ENCODE data around the gene USP17L29. TPM values are rescaled to one million over a fixed set of nuclear protein-coding genes. Genes with fewer than 3 reads are reported as not detected.
"Not testable (repeated sequence)": the region's sequence is repeated elsewhere in the genome, so short reads cannot be mapped to it uniquely, and the experiment has no call there.

The USP17L29 gene
- total and polyA plus RNA-seq, 2 donors (not counting 1 experiment from before 2014, with no cell fraction given): not detected

- Histone ChIP-seq H3K4me3 (replicated peaks in 1 of 4; ENCODE audit: control extremely low read depth in 1 of 4, insufficient read depth in 1 of 4, low read depth in 3 of 4, low read length in 4 of 4) (no peak overlapping the region), H3K36me3 (ENCODE audit: control insufficient read depth, insufficient read depth, low read length) (no peaks in the 10 kb centered on the region), H3K4me1 (ENCODE audit: control insufficient read depth, extremely low read depth, insufficient read depth, low read length) (no peaks in the 10 kb centered on the region), H4K20me1 (ENCODE audit: control insufficient read depth, extremely low read depth, insufficient read depth, low read length) (no peaks in the 10 kb centered on the region), H3K9ac (ENCODE audit: insufficient read depth, low read length) (no peak overlapping the region), H3K4me2 (ENCODE audit: extremely low read depth, insufficient read depth, low read length) (no peak overlapping the region), H2AFZ (ENCODE audit: low read length) (no peak overlapping the region), H3K9me3 (ENCODE audit: control insufficient read depth, insufficient read depth, low read depth, low read length) (no peaks in the 10 kb centered on the region), H3K79me2 (ENCODE audit: control insufficient read depth, insufficient read depth, low read length) (no peaks in the 10 kb centered on the region), H3K27me3 (ENCODE audit: control insufficient read depth, insufficient read depth, low read length) (no peaks in the 10 kb centered on the region), H3K27ac (ENCODE audit: insufficient read depth, low read length) (no peak overlapping the region)
- TF ChIP-seq EZH2 (IDR thresholded peaks at IDR 0.05; ENCODE audit: low read length, missing control alignments) (no peak), CTCF (conservative IDR thresholded peaks at IDR 0.05 in 1 of 2, IDR thresholded peaks at IDR 0.05 in 1 of 2; ENCODE audit: low read depth in 1 of 2, low read length in 2 of 2) (no peak)
- DNase-seq (ENCODE audit: low read depth in 2 of 2): no peak
Measured at GRCh38 chr4:9384126-9384525, 30.7 kb downstream of the USP17L29 start.

- not testable (repeated sequence) for H3K4me1 ChIP-seq (ENCODE audit: control insufficient read depth, extremely low read depth, insufficient read depth, low read length); H3K27me3 ChIP-seq (ENCODE audit: control insufficient read depth, insufficient read depth, low read length); DNase-seq (ENCODE audit: low read depth in 2 of 2); H3K9me3 ChIP-seq (ENCODE audit: control insufficient read depth, insufficient read depth, low read depth, low read length); H2AFZ ChIP-seq (ENCODE audit: low read length); H4K20me1 ChIP-seq (ENCODE audit: control insufficient read depth, extremely low read depth, insufficient read depth, low read length); H3K79me2 ChIP-seq (ENCODE audit: control insufficient read depth, insufficient read depth, low read length); H3K27ac ChIP-seq (ENCODE audit: insufficient read depth, low read length); H3K36me3 ChIP-seq (ENCODE audit: control insufficient read depth, insufficient read depth, low read length); H3K4me2 ChIP-seq (ENCODE audit: extremely low read depth, insufficient read depth, low read length); H3K9ac ChIP-seq (ENCODE audit: insufficient read depth, low read length); H3K4me3 ChIP-seq (replicated peaks in 1 of 4; ENCODE audit: control extremely low read depth in 1 of 4, insufficient read depth in 1 of 4, low read depth in 3 of 4, low read length in 4 of 4)
Measured at GRCh38 chr4:9389001-9389400, 35.6 kb downstream of the USP17L29 start.

Other genes starting within 250 kb of the USP17L29 start
- not detected in 2 replicates for gene FAM90A26, start 183.2 kb upstream of the USP17L29 start, total RNA-seq
- not detected in 2 replicates for gene FAM90A26, start 183.2 kb upstream of the USP17L29 start, polyA plus RNA-seq
- not detected in 2 replicates for gene USP17L10, start 143.0 kb upstream of the USP17L29 start, total RNA-seq
- not detected in 2 replicates for gene USP17L10, start 143.0 kb upstream of the USP17L29 start, polyA plus RNA-seq
- gene USP17L11, start 138.2 kb upstream of the USP17L29 start, total RNA-seq: not detected in 2 replicates
- gene USP17L11, start 138.2 kb upstream of the USP17L29 start, polyA plus RNA-seq: not detected in 2 replicates
- gene USP17L12, start 133.5 kb upstream of the USP17L29 start, total RNA-seq: not detected in 2 replicates
- not detected in 2 replicates for gene USP17L12, start 133.5 kb upstream of the USP17L29 start, polyA plus RNA-seq
- gene USP17L13, start 128.7 kb upstream of the USP17L29 start, total RNA-seq: not detected in 2 replicates
- not detected in 2 replicates for gene USP17L13, start 128.7 kb upstream of the USP17L29 start, polyA plus RNA-seq
- not detected in 2 replicates for gene USP17L15, start 119.3 kb upstream of the USP17L29 start, total RNA-seq
- gene USP17L15, start 119.3 kb upstream of the USP17L29 start, polyA plus RNA-seq: not detected in 2 replicates
- gene USP17L17, start 109.8 kb upstream of the USP17L29 start, total RNA-seq: not detected in 2 replicates
- not detected in 2 replicates for gene USP17L17, start 109.8 kb upstream of the USP17L29 start, polyA plus RNA-seq
- gene USP17L18, start 105.0 kb upstream of the USP17L29 start, total RNA-seq: not detected in 2 replicates
- not detected in 2 replicates for gene USP17L18, start 105.0 kb upstream of the USP17L29 start, polyA plus RNA-seq
- not detected in 2 replicates for gene USP17L19, start 100.3 kb upstream of the USP17L29 start, total RNA-seq
- gene USP17L19, start 100.3 kb upstream of the USP17L29 start, polyA plus RNA-seq: not detected in 2 replicates
- gene USP17L20, start 95.5 kb upstream of the USP17L29 start, total RNA-seq: not detected in 2 replicates
- gene USP17L20, start 95.5 kb upstream of the USP17L29 start, polyA plus RNA-seq: not detected in 2 replicates
- gene USP17L21, start 90.8 kb upstream of the USP17L29 start, total RNA-seq: not detected in 2 replicates
- not detected in 2 replicates for gene USP17L21, start 90.8 kb upstream of the USP17L29 start, polyA plus RNA-seq
- gene USP17L22, start 86.0 kb upstream of the USP17L29 start, total RNA-seq: not detected in 2 replicates
- gene USP17L22, start 86.0 kb upstream of the USP17L29 start, polyA plus RNA-seq: not detected in 2 replicates
- gene USP17L24, start 28.5 kb upstream of the USP17L29 start, total RNA-seq: not detected in 2 replicates
- gene USP17L24, start 28.5 kb upstream of the USP17L29 start, polyA plus RNA-seq: not detected in 2 replicates
- gene USP17L25, start 23.7 kb upstream of the USP17L29 start, total RNA-seq: not detected in 2 replicates
- gene USP17L25, start 23.7 kb upstream of the USP17L29 start, polyA plus RNA-seq: not detected in 2 replicates
- gene USP17L26, start 19.0 kb upstream of the USP17L29 start, total RNA-seq: not detected in 2 replicates
- gene USP17L26, start 19.0 kb upstream of the USP17L29 start, polyA plus RNA-seq: not detected in 2 replicates
- gene USP17L5, start 14.2 kb upstream of the USP17L29 start, total RNA-seq: not detected in 2 replicates
- not detected in 2 replicates for gene USP17L5, start 14.2 kb upstream of the USP17L29 start, polyA plus RNA-seq
- not detected in 2 replicates for gene USP17L27, start 9.5 kb upstream of the USP17L29 start, total RNA-seq
- not detected in 2 replicates for gene USP17L27, start 9.5 kb upstream of the USP17L29 start, polyA plus RNA-seq
- not detected in 2 replicates for gene USP17L28, start 4.7 kb upstream of the USP17L29 start, total RNA-seq
- not detected in 2 replicates for gene USP17L28, start 4.7 kb upstream of the USP17L29 start, polyA plus RNA-seq
- not detected in 2 replicates for gene USP17L30, start 9.5 kb downstream of the USP17L29 start, total RNA-seq
- gene USP17L30, start 9.5 kb downstream of the USP17L29 start, polyA plus RNA-seq: not detected in 2 replicates
- not detected in 2 replicates for gene DEFB131A, start 90.8 kb downstream of the USP17L29 start, total RNA-seq
- gene DEFB131A, start 90.8 kb downstream of the USP17L29 start, polyA plus RNA-seq: not detected in 2 replicates